Glutamatergic neuron (in vitro differentiated cells): ENCODE results near the gene MRPL4. TPM values are rescaled to one million over a fixed set of nuclear protein-coding genes. Genes with fewer than 3 reads are reported as not detected.
"Not testable (repeated sequence)": the region's sequence is repeated elsewhere in the genome, so short reads cannot be mapped to it uniquely, and the experiment has no call there.

Experiments
- DNase-seq: peaks from one replicate; pipeline ENCODE4 v3.0.0; 2022
- H3K27ac Mint-ChIP-seq: one replicate; pipeline ENCODE4 v1.8.0; 2020; ENCODE audit warnings: mild to moderate bottlenecking, mixed read lengths, inconsistent platforms; ENCODE audit not compliant: unreplicated experiment
- H3K27me3 Mint-ChIP-seq: one replicate; pipeline ENCODE4 v1.8.0; 2020; ENCODE audit warnings: mild to moderate bottlenecking, moderate library complexity, mixed read lengths, inconsistent platforms; ENCODE audit not compliant: unreplicated experiment
- H3K36me3 Mint-ChIP-seq: one replicate; pipeline ENCODE4 v1.8.0; 2020; ENCODE audit warnings: mild to moderate bottlenecking, mixed read lengths, inconsistent platforms; ENCODE audit not compliant: unreplicated experiment
- H3K4me1 Mint-ChIP-seq: one replicate; pipeline ENCODE4 v1.8.0; 2020; ENCODE audit warnings: mild to moderate bottlenecking, low read depth, mixed read lengths, inconsistent platforms; ENCODE audit not compliant: unreplicated experiment
- H3K4me3 Mint-ChIP-seq: one replicate; pipeline ENCODE4 v1.8.0; 2020; ENCODE audit warnings: mild to moderate bottlenecking, mixed read lengths, inconsistent platforms; ENCODE audit not compliant: unreplicated experiment
- H3K9me3 Mint-ChIP-seq: one replicate; pipeline ENCODE4 v1.8.0; 2020; ENCODE audit warnings: mild to moderate bottlenecking, moderate library complexity, mixed read lengths, inconsistent platforms; ENCODE audit not compliant: unreplicated experiment
- total RNA-seq: library from RNA; stranded (reverse); fragmentation: NEBNext Ultra II Directional; extraction: Animal tissue kit (Norgen Biotek cat#: 25700); gene quantifications from one replicate; pipeline ENCODE4 v1.2.1, GENCODE V29; 2021; ENCODE audit not compliant: unreplicated experiment
- TF ChIP-seq, protein P1 (sequence below): fragments of 200-600 bp; sonication (generic); IDR thresholded peaks from one replicate; pipeline ENCODE4 v1.5.0; 2021; ENCODE audit not compliant: partially characterized antibody, unreplicated experiment

Gene MRPL4
- total RNA-seq, 1 donor from 2014 or later, result 42.8 TPM

DNA sequence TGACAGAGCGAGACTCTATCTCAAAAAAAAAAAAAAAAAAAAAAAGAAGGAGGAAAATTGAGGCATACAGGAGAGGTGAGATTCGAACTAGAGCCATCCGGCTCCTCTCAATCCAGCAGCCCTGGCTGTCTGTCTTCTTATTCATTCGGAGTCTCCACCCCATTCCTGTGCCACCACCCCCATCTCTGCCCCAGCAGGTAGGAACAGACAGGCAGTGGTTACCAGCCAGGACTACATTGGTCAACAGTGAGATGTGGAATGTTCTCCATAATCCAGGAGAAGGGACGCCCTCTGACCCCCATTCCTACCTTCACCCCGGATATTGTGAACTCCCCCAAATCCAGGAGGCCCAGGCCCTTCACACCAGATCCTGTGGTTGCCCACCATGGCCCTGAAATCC, 14.3 kb upstream of the MRPL4 start:
- no peak overlapping the region for H3K27ac Mint-ChIP-seq
- H3K4me1 Mint-ChIP-seq, result peaks cover 7% of the 10 kb centered on the region
- H3K27me3 Mint-ChIP-seq, result peaks cover 9% of the 10 kb centered on the region
- TF ChIP-seq, protein P1, sequence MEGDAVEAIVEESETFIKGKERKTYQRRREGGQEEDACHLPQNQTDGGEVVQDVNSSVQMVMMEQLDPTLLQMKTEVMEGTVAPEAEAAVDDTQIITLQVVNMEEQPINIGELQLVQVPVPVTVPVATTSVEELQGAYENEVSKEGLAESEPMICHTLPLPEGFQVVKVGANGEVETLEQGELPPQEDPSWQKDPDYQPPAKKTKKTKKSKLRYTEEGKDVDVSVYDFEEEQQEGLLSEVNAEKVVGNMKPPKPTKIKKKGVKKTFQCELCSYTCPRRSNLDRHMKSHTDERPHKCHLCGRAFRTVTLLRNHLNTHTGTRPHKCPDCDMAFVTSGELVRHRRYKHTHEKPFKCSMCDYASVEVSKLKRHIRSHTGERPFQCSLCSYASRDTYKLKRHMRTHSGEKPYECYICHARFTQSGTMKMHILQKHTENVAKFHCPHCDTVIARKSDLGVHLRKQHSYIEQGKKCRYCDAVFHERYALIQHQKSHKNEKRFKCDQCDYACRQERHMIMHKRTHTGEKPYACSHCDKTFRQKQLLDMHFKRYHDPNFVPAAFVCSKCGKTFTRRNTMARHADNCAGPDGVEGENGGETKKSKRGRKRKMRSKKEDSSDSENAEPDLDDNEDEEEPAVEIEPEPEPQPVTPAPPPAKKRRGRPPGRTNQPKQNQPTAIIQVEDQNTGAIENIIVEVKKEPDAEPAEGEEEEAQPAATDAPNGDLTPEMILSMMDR, result no peak
- no peaks in the 10 kb centered on the region for H3K36me3 Mint-ChIP-seq
- no peak overlapping the region for H3K4me3 Mint-ChIP-seq
- DNase-seq, result no peak
- peaks cover 4% of the 10 kb centered on the region for H3K9me3 Mint-ChIP-seq

DNA sequence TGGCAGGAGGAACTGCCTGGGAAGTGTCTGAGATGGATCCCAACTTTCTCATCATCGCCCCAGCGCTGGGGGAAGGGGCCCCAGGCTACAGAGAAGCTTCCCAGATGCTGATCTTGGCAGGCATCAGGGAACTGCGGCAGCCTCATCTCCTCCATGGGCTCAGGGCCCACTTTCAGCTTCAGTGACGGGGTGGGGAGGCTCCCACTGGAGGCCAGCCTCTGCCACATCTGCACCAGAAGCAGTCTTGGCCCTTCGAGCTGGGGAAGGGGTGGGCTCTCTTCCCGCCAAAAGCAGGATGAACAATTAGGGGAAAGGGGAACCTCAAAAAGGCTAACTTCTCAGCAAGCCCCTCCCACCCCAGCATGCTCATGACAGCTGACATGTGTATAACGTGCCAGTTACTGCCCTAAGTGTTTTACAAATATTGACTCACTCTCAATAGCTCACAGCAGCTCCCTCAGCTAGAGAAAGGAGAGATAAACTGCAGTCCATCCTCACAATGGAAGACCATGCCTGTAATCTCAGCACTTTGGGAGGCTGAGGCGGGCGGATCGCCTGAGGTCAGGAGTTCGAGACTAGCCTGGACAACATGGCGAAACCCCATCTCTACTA, 13.7 kb upstream of the MRPL4 start:
- peaks cover 9% of the 10 kb centered on the region for H3K27me3 Mint-ChIP-seq
- no peak overlapping the region for H3K27ac Mint-ChIP-seq
- TF ChIP-seq, protein P1, result no peak
- peaks cover 4% of the 10 kb centered on the region for H3K9me3 Mint-ChIP-seq
- no peaks in the 10 kb centered on the region for H3K36me3 Mint-ChIP-seq
- H3K4me3 Mint-ChIP-seq, result no peak overlapping the region
- peaks cover 7% of the 10 kb centered on the region for H3K4me1 Mint-ChIP-seq
- DNase-seq, result no peak

DNA sequence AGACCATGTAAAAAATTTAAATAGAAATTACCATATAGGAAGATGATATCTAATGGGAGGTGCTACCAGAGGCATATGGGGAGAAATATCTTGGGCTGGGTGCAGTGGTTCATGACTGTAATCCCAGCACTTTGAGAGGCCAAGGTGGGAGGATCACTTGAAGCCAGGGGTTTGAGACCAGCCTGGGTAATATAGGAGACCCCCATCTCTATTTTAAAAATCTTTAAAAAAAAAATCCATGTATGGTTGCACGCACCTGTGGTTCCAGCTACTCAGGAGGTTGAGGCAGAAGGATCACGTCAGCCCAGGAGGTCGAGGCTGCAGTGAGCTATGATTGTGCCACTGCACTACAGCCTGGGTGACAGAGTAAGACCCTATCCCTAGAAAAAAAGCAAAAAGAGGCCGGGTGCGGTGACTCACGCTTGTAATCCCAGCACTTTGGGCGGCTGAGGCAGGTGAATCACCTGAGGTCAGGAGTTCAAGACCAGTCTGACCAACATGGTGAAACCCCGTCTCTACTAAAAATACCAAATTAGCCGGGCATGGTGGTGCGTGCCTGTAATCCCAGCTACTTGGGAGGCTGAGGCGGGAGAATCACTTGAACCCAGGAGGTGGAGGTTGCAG, 10.1 kb upstream of the MRPL4 start:
- not testable (repeated sequence) for H3K4me3 Mint-ChIP-seq, H3K27me3 Mint-ChIP-seq, H3K27ac Mint-ChIP-seq, H3K36me3 Mint-ChIP-seq, DNase-seq, H3K4me1 Mint-ChIP-seq, H3K9me3 Mint-ChIP-seq

DNA sequence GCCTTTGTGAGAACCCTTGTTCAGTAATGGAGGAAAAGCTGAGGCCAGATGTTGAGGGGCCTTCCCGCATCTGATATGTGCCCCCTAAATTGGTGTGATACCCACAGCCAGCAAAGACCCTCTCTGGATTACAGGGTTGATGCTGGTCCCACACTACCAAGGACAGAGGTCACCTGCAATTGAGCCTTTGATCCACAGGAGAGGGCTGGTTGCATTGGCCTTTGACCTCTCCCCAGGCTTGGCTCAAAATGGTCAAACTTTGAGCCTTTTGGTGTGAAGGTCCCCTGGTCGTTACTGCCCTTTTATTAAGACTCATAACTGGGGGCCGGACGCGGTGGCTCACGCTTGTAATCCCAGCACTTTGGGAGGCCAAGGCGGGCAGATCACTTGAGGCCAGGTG, 8.4 kb upstream of the MRPL4 start:
- Mint-ChIP-seq H3K9me3 (no peaks in the 10 kb centered on the region), H3K27me3 (no peaks in the 10 kb centered on the region), H3K4me1 (no peaks in the 10 kb centered on the region), H3K27ac (no peak overlapping the region), H3K4me3 (no peak overlapping the region), H3K36me3 (no peaks in the 10 kb centered on the region)
- DNase-seq, result no peak
- TF ChIP-seq, protein P1, result no peak

DNA sequence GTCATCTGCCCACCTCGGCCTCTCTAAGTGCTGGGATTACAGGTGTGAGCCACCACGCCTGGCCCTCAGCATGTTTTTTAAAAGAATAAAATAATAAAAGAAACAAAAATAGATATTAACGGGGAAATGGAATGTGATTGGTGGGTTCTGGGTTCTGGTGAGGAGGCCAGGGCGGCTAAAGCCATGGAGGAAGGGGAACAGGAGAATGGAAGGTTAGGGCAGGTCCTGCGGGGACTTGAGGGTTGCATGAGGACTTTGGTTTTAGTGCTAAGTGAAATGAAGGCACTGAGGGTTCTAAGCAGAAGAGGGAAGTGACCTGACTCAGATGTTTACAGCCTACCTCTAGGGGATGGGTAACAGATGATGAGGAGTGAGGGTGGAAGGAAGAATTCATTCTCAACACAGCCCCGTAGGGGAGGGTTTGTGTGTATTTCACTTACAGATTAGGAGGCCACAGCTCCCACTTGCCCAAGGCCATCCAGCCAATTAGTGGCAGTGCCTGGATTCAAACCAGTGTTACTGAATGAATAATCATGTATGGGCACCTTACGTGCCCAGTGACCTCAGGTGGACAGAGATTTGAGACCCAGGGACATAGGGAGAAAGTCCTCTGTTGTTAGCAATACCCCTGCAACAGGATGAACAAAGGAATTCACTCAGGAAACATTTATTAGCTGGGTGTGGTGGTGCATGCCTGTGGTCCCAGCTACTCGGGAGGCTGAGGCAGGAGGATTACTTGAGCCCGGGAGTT, 6.7 kb upstream of the MRPL4 start:
- TF ChIP-seq, protein P1, result no peak
- no peak overlapping the region for H3K4me3 Mint-ChIP-seq
- no peaks in the 10 kb centered on the region for H3K9me3 Mint-ChIP-seq
- no peak overlapping the region for H3K27ac Mint-ChIP-seq
- H3K27me3 Mint-ChIP-seq, result no peaks in the 10 kb centered on the region
- no peaks in the 10 kb centered on the region for H3K36me3 Mint-ChIP-seq
- no peaks in the 10 kb centered on the region for H3K4me1 Mint-ChIP-seq
- DNase-seq, result no peak
